Suprapubic skin (tissue), 4 donors: Measurements from ENCODE around the gene GPR62. TPM values are rescaled to one million over a fixed set of nuclear protein-coding genes. Genes with fewer than 3 reads are reported as not detected.

Experiments
- DNase-seq, 2 donors: peaks; one replicate each; pipeline ENCODE4 v3.0.0-alpha.2; 2019; ENCODE audit warnings: low spot score in 2 of 2
- H3K27ac ChIP-seq: fragments of 200-600 bp; sonication (generic); one replicate; pipeline ENCODE4 v1.5.1; 2019
- H3K27me3 ChIP-seq: fragments of 200-600 bp; sonication (generic); one replicate; pipeline ENCODE4 v1.5.1; 2019
- H3K36me3 ChIP-seq: fragments of 200-600 bp; sonication (generic); one replicate; pipeline ENCODE4 v1.5.1; 2019
- H3K4me1 ChIP-seq: fragments of 200-600 bp; sonication (generic); one replicate; pipeline ENCODE4 v1.5.1; 2019
- H3K4me3 ChIP-seq: fragments of 200-600 bp; sonication (generic); one replicate; pipeline ENCODE4 v1.5.1; 2019; ENCODE audit warnings: mild to moderate bottlenecking
- H3K9me3 ChIP-seq: fragments of 200-600 bp; sonication (generic); one replicate; pipeline ENCODE4 v1.5.1; 2019
- EP300 ChIP-seq: sonication (generic); formaldehyde crosslinking; IDR thresholded peaks from one replicate; pipeline ENCODE4 v1.6.1; 2017; ENCODE audit warnings: antibody characterized with exemption
- POLR2A ChIP-seq, 2 donors: fragments of 450-650 bp; IDR thresholded peaks; one replicate each; pipeline ENCODE4 v1.6.1; 2017; ENCODE audit warnings: antibody characterized with exemption in 2 of 2, mild to moderate bottlenecking in 2 of 2, moderate library complexity in 2 of 2
- POLR2AphosphoS5 ChIP-seq, 3 donors: sonication (generic); formaldehyde crosslinking; IDR thresholded peaks; one replicate each; pipeline ENCODE4 v1.6.1; 2017; ENCODE audit warnings: antibody characterized with exemption in 3 of 3
- WGBS: methylation state at CpG from one replicate; pipeline ENCODE4 v1.1.5; 2018; 5-methylcytosine and 5-hydroxymethylcytosine counted together
- total RNA-seq, 4 donors: library from RNA; depleted of rRNA; stranded (reverse); fragments of >200 nt; gene quantifications; one replicate each; pipeline ENCODE4 v1.1.0, GENCODE V29; 2016
- TF ChIP-seq, protein P1 (sequence below), 2 donors: fragments of 200-600 bp in 1 of 2; fragments of 450-650 bp in 1 of 2; sonication (generic) in 1 of 2; IDR thresholded peaks; one replicate each; pipeline ENCODE4 v1.5.1; 2016 to 2019; ENCODE audit warnings: antibody characterized with exemption in 2 of 2, mild to moderate bottlenecking in 1 of 2, moderate library complexity in 1 of 2

Gene GPR62
- total RNA-seq, 4 donors from 2014 or later: not detected

DNA sequence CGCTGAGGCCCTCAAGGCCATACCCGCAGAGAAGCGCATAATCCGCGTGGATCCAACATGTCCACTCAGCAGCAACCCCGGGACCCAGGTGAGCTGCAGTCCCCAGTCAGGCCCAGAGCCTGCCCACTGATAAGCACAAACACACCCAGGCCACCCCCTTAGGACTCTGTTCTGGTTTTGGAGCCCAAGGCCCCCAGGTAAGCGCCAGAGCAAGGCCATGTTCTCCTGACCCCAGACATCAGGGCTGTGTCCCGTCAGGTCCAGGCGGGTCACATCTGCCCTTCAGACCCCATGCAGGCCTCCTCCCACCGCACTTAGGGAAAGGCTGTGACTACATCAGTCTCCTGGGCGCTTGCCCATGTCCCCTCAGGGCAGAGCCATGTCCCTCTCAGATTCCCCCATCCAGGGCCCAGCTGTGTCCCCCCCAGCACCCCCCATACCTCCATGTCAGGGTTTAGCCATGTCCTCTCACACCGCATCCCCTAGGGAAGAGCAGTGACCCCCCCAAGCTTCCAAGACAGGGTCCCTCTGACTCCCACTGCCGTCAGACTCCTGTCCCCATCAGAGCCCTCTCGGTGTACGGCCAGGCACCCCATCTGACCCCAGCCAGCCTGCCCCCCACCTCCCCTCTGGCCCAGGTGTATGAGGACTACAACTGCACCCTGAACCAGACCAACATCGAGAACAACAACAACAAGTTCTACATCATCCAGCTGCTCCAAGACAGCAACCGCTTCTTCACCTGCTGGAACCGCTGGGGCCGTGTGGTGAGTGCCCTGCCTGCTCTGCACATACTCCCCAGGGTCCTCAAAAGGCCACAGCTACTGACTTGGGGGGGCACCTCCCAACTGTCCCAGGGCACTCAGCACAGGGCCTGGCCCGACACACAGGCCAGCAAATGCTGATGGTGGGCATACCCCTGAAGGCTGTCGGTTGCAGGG is 11.5 kb upstream of the GPR62 start:
- H3K36me3 ChIP-seq: peaks cover 12% of the 10 kb centered on the region
- peak overlapping the region; percentile 82 for H3K4me3 ChIP-seq
- peak; percentile 67 to 79 for DNase-seq

DNA sequence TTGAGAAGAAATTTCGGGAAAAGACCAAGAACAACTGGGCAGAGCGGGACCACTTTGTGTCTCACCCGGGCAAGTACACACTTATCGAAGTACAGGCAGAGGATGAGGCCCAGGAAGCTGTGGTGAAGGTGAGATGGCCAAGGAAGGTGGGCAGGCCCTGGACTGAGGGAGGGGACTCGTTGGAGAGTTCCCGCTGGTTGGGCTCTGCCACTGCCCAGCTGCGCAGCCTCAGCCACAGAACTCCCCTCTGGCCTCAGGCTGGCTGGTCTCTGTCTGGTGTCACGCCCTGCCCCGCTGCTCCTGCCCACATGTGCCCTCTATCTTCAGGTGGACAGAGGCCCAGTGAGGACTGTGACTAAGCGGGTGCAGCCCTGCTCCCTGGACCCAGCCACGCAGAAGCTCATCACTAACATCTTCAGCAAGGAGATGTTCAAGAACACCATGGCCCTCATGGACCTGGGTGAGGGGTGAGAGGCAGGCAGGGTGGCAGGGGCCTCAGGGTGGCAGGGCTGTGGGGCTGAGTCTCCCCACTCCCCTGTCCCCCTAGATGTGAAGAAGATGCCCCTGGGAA is 10.6 kb upstream of the GPR62 start:
- no peaks in the 10 kb centered on the region for H3K27me3 ChIP-seq
- no peaks in the 10 kb centered on the region for H3K9me3 ChIP-seq
- DNase-seq: peak in 1 of 2 donors; percentile 56
- 88% methylated on average over 9 of the region's 11 CpGs for WGBS
- H3K27ac ChIP-seq: no peak overlapping the region
- no peak overlapping the region for H3K4me3 ChIP-seq
- peaks cover 9% of the 10 kb centered on the region for H3K36me3 ChIP-seq
- TF ChIP-seq, protein P1, sequence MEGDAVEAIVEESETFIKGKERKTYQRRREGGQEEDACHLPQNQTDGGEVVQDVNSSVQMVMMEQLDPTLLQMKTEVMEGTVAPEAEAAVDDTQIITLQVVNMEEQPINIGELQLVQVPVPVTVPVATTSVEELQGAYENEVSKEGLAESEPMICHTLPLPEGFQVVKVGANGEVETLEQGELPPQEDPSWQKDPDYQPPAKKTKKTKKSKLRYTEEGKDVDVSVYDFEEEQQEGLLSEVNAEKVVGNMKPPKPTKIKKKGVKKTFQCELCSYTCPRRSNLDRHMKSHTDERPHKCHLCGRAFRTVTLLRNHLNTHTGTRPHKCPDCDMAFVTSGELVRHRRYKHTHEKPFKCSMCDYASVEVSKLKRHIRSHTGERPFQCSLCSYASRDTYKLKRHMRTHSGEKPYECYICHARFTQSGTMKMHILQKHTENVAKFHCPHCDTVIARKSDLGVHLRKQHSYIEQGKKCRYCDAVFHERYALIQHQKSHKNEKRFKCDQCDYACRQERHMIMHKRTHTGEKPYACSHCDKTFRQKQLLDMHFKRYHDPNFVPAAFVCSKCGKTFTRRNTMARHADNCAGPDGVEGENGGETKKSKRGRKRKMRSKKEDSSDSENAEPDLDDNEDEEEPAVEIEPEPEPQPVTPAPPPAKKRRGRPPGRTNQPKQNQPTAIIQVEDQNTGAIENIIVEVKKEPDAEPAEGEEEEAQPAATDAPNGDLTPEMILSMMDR (IDR thresholded peaks at IDR 0.05): no peak
- TF ChIP-seq POLR2A (IDR thresholded peaks at IDR 0.05): no peak
- TF ChIP-seq POLR2AphosphoS5 (IDR thresholded peaks at IDR 0.05): no peak
- H3K4me1 ChIP-seq: peaks cover 34% of the 10 kb centered on the region

More for the DNA sequence above, 11.5 kb upstream of the GPR62 start:
- Histone ChIP-seq H3K9me3 (no peaks in the 10 kb centered on the region), H3K27me3 (no peaks in the 10 kb centered on the region), H3K27ac (peak overlapping the region; percentile 90), H3K4me1 (peaks cover 34% of the 10 kb centered on the region)
- TF ChIP-seq POLR2A (IDR thresholded peaks at IDR 0.05): no peak
- no peak for TF ChIP-seq POLR2AphosphoS5 (IDR thresholded peaks at IDR 0.05)
- TF ChIP-seq, protein P1 (IDR thresholded peaks at IDR 0.05): no peak
- 97% methylated on average over 17 of the region's 21 CpGs for WGBS

DNA sequence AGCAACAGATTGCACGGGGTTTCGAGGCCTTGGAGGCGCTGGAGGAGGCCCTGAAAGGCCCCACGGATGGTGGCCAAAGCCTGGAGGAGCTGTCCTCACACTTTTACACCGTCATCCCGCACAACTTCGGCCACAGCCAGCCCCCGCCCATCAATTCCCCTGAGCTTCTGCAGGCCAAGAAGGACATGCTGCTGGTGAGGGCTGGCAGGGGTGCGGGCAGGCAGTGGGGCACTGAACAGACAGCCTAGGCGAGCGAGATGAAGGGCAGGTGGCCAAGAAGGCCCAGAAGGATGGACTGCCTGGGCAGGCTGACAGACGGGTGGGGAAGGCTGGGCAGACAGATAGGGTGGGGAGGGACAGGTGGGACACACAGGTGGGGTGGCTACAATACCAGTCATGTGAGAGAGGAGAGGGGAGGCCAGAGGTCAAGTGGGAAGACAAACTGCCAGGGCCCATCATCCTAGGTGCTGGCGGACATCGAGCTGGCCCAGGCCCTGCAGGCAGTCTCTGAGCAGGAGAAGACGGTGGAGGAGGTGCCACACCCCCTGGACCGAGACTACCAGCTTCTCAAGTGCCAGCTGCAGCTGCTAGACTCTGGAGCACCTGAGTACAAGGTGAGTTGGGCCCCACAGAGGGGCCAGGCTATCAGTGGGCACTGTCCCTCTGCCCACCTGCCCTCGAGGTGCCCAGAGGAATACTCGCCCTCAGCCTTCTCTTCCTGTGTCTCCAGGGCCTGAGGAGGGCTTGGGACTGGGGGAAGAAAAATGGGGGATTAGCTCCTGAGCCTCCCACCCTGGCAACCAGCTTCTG is 9.9 kb upstream of the GPR62 start:
- H3K36me3 ChIP-seq: peaks cover 9% of the 10 kb centered on the region
- H3K9me3 ChIP-seq: no peaks in the 10 kb centered on the region
- no peaks in the 10 kb centered on the region for H3K27me3 ChIP-seq
- H3K27ac ChIP-seq: no peak overlapping the region
- DNase-seq: peak in 1 of 2 donors; percentile 57
- TF ChIP-seq POLR2A (IDR thresholded peaks at IDR 0.05) (no peak), EP300 (no peak), POLR2AphosphoS5 (IDR thresholded peaks at IDR 0.05) (no peak)
- TF ChIP-seq, protein P1 (IDR thresholded peaks at IDR 0.05): no peak
- H3K4me1 ChIP-seq: peaks cover 28% of the 10 kb centered on the region
- H3K4me3 ChIP-seq: no peak overlapping the region
- 89% methylated on average over 18 of the region's 18 CpGs for WGBS

DNA sequence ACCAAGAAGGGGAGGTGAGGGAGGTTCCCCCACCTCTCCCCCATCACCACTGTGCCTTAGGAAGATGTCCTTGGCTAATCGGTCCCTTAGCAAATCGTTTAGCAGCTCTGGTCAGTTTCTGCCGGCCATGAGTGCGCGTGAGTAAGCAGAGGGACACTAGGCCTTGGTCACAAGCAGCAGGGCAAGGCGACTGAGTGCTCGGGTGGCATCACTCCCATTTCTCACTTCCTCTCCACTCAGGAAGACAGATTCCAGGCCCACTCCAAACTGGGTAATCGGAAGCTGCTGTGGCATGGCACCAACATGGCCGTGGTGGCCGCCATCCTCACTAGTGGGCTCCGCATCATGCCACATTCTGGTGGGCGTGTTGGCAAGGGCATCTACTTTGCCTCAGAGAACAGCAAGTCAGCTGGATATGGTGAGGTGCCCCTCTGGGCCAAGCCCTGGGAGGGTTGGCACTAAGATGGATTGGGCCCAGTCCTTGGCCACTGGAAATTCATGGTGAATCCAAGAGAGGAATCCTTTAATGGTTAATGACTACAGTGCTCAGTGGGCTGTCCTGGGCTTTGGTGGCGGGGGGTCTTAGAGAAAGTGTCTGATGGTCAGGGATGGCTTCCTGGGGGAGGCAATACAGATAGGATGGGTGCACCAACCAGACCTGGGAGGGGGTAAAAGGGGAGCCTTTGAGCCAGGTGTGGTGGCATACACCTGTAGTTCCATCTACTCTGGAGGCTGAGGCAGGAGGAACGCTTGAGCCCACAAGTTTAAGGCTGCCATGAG is 9.1 kb upstream of the GPR62 start:
- WGBS: 91% methylated on average over 10 of the region's 14 CpGs
- Histone ChIP-seq H3K27ac (no peak overlapping the region), H3K36me3 (peaks cover 9% of the 10 kb centered on the region), H3K27me3 (no peaks in the 10 kb centered on the region), H3K4me1 (peaks cover 19% of the 10 kb centered on the region), H3K4me3 (no peak overlapping the region), H3K9me3 (no peaks in the 10 kb centered on the region)
- peak in 1 of 2 donors; percentile 26 for DNase-seq
- no peak for TF ChIP-seq EP300
- TF ChIP-seq POLR2AphosphoS5 (IDR thresholded peaks at IDR 0.05): no peak
- no peak for TF ChIP-seq POLR2A (IDR thresholded peaks at IDR 0.05)
- TF ChIP-seq, protein P1 (IDR thresholded peaks at IDR 0.05): no peak
